Measurements from ENCODE around the gene CETN1.

The CETN1 gene

DNA sequence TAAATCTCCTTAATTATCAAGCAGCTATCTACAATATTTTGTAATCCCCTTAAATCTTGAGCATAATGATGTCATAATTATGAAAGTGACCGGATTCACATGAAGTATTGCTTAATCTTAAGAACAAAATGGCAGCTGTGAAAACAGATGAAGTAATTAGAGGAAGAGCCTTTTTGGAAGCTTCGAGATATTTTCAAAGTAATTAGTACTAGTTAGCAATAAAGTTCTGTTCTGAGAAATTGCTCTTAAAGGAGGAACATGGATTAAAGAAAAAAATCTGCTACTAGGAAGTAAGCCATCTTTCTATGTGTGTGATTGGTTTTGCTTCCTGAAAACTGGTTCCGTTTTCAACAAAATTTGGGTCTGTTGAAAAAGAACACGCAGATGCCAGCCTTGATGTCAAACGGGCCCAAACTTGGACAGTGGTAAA, 34.9 kb downstream of the CETN1 start:
- no peak for TF ChIP-seq POLR2AphosphoS5 (IDR thresholded peaks at IDR 0.05; ENCODE audit: low read depth, low read length)
- TF ChIP-seq REST (IDR thresholded peaks at IDR 0.05; ENCODE audit: insufficient read depth in 1 of 2, low read depth in 2 of 2, low read length in 2 of 2): no peak
- no peak for TF ChIP-seq SIN3A (IDR thresholded peaks at IDR 0.05; ENCODE audit: borderline replicate concordance, insufficient read depth, low read length)
- no peak for TF ChIP-seq TAF1 (IDR thresholded peaks at IDR 0.05; ENCODE audit: borderline replicate concordance, insufficient read depth, low read length)
- no peak for TF ChIP-seq FOXP2 (optimal IDR thresholded peaks at IDR 0.05; ENCODE audit: borderline replicate concordance, extremely low read depth, extremely low read length, insufficient read depth)

DNA sequence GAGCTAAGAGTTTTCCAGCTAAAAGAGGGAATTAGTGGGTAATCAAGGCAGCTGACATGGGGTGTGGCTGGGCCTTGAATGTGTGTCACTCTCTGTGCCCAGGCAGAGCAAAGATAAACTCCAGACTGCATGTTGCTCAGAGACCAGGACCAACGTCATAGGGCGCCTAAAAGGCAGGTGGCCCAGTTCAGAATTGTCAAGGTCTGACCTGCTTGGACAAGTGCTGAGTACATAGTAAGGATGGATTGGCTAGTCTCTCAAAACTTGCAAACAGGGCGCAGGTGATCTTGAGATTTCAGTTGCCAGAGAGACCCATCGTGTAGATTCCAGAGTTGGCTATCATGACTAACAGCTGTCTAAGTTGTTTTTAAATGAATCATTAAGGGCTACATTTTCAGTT, 35.6 kb downstream of the CETN1 start:
- TF ChIP-seq FOXP2 (optimal IDR thresholded peaks at IDR 0.05; ENCODE audit: borderline replicate concordance, extremely low read depth, extremely low read length, insufficient read depth): no peak
- no peak for TF ChIP-seq REST (IDR thresholded peaks at IDR 0.05; ENCODE audit: insufficient read depth in 1 of 2, low read depth in 2 of 2, low read length in 2 of 2)
- TF ChIP-seq TAF1 (IDR thresholded peaks at IDR 0.05; ENCODE audit: borderline replicate concordance, insufficient read depth, low read length): no peak
- no peak for TF ChIP-seq SIN3A (IDR thresholded peaks at IDR 0.05; ENCODE audit: borderline replicate concordance, insufficient read depth, low read length)
- no peak for TF ChIP-seq POLR2AphosphoS5 (IDR thresholded peaks at IDR 0.05; ENCODE audit: low read depth, low read length)

- TF ChIP-seq POLR2AphosphoS5 (IDR thresholded peaks at IDR 0.05; ENCODE audit: low read depth, low read length) (no peak), TAF1 (IDR thresholded peaks at IDR 0.05; ENCODE audit: borderline replicate concordance, insufficient read depth, low read length) (no peak), FOXP2 (optimal IDR thresholded peaks at IDR 0.05; ENCODE audit: borderline replicate concordance, extremely low read depth, extremely low read length, insufficient read depth) (no peak), SIN3A (IDR thresholded peaks at IDR 0.05; ENCODE audit: borderline replicate concordance, insufficient read depth, low read length) (no peak), REST (IDR thresholded peaks at IDR 0.05; ENCODE audit: insufficient read depth in 1 of 2, low read depth in 2 of 2, low read length in 2 of 2) (no peak)
Observed at GRCh38 chr18:616380-616995, 36.3 kb downstream of the CETN1 start.

DNA sequence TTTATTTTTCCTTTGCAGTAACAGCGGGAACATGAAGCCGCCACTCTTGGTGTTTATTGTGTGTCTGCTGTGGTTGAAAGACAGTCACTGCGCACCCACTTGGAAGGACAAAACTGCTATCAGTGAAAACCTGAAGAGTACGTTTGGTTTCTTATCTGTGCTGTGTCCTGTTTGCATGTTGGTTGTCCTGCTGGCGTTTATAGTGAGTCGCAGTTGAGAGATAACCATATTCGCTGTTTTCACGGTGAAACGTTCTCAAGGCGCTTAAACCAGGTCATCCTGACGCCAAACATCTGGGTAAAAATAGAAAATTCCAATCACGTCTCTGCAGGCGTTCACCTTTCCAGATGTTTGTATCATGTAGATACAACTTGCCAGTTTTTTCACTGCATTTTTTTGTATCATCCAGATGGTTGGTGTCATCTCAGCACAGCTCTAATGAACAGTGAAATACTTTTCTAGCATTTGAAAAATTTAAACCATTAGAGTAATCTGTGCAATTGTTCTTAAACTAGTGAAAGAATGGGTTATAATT, 37.9 kb downstream of the CETN1 start:
- TF ChIP-seq POLR2AphosphoS5 (IDR thresholded peaks at IDR 0.05; ENCODE audit: low read depth, low read length): no peak
- TF ChIP-seq TAF1 (IDR thresholded peaks at IDR 0.05; ENCODE audit: borderline replicate concordance, insufficient read depth, low read length): no peak
- TF ChIP-seq SIN3A (IDR thresholded peaks at IDR 0.05; ENCODE audit: borderline replicate concordance, insufficient read depth, low read length): no peak
- no peak for TF ChIP-seq REST (IDR thresholded peaks at IDR 0.05; ENCODE audit: insufficient read depth in 1 of 2, low read depth in 2 of 2, low read length in 2 of 2)
- TF ChIP-seq FOXP2 (optimal IDR thresholded peaks at IDR 0.05; ENCODE audit: borderline replicate concordance, extremely low read depth, extremely low read length, insufficient read depth): no peak

Data from PFSK-1 (cell line).